HG03457 (cell line): ENCODE measurements around the gene RAP1GDS1.
"Not testable (repeated sequence)": the region's sequence is repeated elsewhere in the genome, so short reads cannot be mapped to it uniquely, and the experiment has no call there.

Source experiments
- ATAC-seq: cut with Tn5 transposase; IDR thresholded peaks from one replicate; pipeline ENCODE4 v1.9.1; 2021; ENCODE audit warnings: moderate number of reproducible peaks; ENCODE audit not compliant: unreplicated experiment

Gene RAP1GDS1

DNA sequence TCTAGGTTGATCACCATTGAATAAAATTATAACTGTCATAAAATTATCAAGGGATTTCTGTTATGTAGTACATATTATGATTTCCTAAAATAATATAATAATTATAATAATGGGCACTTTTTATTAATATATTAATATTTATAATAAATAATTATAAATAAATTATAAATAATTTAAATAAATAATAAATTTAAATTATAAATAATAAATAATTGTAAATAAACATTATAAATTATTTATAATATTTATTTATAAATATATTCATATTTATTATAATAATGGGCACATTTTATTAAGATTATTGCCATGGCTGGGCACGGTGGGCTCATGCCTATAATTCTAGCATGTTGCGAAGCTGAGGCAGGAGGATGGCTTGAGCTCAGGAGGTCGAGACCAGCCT lies 24.5 kb downstream of the RAP1GDS1 start:
- ATAC-seq: no peak

DNA sequence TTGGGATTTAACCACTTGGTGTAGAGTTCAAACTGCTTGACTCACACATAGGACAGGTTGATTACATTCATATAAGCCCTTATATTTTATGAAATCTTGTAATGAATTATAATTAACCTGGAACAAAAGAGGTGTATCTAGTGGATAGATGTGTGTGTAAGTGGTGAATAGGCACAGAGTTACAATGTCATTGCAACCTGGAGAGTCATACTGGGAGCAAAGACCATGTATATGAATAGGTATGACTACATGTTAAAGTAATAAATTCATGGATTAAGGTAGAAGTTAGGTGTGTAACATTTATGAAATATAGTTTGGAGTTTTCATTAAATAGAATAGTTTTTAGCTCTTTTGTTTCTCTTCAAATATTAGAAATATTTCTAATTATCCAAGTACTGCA lies 26.1 kb downstream of the RAP1GDS1 start:
- ATAC-seq: no peak

DNA sequence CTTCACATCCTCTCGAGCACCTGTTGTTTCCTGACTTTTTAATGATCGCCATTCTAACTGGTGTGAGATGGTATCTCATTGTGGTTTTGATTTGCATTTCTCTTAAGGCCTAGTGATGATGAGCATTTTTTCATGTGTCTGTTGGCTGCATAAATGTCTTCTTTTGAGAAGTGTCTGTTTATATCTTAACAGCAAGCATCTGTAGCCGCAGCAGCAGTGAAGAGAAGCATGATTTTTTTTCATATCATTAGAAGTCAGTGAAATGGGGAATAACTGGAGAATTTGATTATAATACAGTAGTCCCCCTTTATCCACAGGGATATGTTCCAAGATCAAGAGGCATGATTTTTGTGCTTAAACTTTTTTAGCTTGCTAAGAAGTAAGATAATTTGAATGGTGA lies 27.5 kb downstream of the RAP1GDS1 start:
- ATAC-seq: not testable (repeated sequence)

GRCh38 chr4:98289375-98289774 lies 28.2 kb downstream of the RAP1GDS1 start:
- ATAC-seq: peak; percentile 68

GRCh38 chr4:98290511-98290910 lies 29.3 kb downstream of the RAP1GDS1 start:
- no peak for ATAC-seq

GRCh38 chr4:98293104-98293887 lies 32.1 kb downstream of the RAP1GDS1 start:
- ATAC-seq: no peak

GRCh38 chr4:98298022-98298421 lies 36.8 kb downstream of the RAP1GDS1 start:
- ATAC-seq: no peak

DNA sequence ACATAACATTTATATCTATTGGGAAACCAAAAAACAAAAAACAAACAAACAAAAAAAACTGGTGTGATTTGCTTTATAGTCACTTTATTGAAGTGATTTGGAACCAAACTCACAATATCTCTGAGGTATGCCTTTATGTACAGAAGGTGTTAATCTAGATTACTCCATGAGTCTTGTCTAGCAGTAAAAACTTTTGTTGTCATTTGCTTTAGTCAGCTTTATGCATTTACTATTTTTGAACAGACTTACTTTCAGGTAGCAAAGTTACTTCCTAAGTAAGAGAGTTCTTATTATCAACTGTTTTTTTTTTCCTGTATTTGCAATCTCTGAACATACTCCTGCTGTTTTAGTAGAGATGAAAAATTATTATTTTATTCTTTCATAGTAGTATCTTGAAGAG lies 39.5 kb downstream of the RAP1GDS1 start:
- no peak for ATAC-seq

- ATAC-seq: no peak
Observed at GRCh38 chr4:98305576-98305975, 44.4 kb downstream of the RAP1GDS1 start.

DNA sequence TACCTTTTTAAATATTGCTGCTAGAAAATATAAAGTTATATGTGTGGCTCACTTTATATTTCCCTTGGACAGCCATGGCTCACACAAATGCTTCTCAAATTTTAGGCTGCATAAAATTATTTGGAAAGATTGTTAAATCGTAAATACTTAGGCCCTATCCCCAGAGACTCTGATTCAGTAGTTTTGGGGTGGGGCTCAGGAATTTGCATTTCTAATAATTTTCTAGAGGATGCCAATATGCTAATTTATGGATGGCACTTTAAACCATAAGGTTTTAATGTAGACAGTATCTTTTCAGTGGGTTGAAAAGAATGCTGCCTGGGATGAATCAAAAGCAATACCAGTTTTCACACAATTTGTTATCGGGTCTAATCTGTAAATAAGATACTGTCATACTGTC lies 49.7 kb downstream of the RAP1GDS1 start:
- ATAC-seq: no peak

GRCh38 chr4:98311656-98312055 lies 50.5 kb downstream of the RAP1GDS1 start:
- ATAC-seq: no peak

DNA sequence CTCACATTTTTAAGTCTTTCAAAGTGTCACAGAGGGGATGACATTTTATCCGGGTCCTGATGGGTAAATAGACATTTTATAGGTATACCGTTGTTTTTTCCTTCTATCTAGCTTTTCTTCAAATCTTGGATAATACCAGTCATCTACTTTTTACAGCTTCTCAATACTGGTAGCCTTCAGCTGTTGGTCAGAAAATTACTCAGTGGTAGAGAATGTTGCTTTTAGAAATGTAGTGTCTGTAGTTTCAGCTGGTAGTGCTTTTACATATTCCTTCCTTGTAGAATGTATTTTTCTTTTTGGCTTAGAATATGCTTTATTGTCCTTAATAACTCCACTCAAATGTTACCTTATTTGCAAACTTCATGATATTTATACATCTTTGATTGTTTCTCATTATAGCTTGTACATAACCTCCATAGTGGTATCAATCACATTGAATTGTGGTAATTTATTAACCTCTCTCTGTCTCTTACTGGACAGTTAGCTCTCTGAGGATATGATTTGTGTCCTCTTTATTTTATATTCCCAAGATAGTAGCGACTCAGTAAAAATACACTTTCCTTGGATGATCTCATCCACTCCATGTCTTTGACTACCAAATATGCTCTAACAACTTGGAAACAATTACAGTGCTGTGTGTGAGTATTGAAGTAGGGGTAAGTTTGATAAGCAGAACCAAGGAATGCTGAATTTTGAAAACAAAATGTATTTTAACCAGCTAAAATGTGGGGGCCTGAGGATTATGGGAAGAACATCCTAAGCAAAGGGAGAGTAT lies 53.8 kb downstream of the RAP1GDS1 start:
- ATAC-seq: no peak

GRCh38 chr4:98318521-98318920 lies 57.3 kb downstream of the RAP1GDS1 start:
- no peak for ATAC-seq

DNA sequence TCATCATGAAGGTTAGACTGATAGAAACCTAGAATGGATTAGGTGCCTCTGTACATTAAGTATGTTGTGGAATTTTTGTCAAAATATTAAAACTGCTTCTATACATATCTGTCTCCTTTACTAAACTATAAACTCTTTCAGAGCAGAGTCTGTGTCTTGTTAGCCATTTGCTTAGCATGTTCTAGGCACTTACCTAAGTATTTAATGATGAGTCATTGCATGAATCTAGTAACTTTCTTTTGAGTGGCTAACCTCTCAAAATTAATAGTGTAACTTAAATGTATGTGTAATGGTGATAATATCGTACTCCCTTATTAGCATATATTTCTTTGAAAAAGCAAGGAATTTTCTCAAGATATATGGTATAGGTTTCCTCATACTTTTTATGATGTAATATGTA lies 57.8 kb downstream of the RAP1GDS1 start:
- no peak for ATAC-seq

GRCh38 chr4:98326168-98326567 lies 65.0 kb downstream of the RAP1GDS1 start:
- ATAC-seq: no peak

GRCh38 chr4:98327694-98328093 lies 66.5 kb downstream of the RAP1GDS1 start:
- ATAC-seq: no peak

GRCh38 chr4:98329879-98330640 lies 68.9 kb downstream of the RAP1GDS1 start:
- not testable (repeated sequence) for ATAC-seq

DNA sequence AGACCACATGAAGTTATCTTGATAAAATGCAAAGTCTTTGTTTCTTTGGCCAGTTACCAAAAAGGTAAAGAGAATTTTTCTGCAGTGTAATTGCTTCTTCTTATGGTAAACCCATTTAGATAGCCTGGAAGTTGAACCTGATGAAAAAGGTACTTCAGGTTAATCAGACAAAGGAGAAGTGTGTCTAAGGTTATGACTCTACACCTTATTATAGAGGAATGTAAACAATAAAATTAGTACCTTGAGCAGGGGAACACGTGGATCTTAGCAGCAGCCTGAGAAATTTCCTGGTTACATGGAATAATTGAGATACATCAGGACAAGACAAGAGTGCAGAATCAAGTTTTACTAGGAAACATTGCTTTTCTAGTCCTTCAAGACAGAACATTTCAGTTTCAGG lies 70.8 kb downstream of the RAP1GDS1 start:
- ATAC-seq: no peak

DNA sequence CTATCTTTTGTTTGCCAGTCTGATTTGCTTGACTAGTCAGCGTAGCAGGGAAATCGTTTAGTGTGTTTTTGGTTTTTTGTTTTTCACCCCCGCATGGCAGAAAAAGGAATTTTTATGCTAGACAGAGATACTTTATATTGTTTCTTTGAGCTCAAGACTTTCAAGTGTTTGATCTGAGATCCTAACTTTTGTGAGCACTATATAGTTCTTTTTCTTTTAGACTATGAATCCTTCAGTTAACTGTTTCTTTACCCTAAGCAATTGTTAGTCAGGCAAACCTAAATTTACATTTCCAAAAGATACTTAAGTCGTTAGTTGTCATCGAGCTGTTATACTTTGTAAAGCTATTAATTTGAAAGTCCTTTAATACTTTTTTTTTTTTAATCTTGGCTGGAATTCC lies 73.3 kb downstream of the RAP1GDS1 start:
- ATAC-seq: no peak

GRCh38 chr4:98338761-98339438 lies 77.7 kb downstream of the RAP1GDS1 start:
- ATAC-seq: no peak

- no peak for ATAC-seq
Observed at GRCh38 chr4:98341309-98341708, 80.1 kb downstream of the RAP1GDS1 start.
